Measurements from ENCODE around the gene MYH11.

Gene MYH11

DNA sequence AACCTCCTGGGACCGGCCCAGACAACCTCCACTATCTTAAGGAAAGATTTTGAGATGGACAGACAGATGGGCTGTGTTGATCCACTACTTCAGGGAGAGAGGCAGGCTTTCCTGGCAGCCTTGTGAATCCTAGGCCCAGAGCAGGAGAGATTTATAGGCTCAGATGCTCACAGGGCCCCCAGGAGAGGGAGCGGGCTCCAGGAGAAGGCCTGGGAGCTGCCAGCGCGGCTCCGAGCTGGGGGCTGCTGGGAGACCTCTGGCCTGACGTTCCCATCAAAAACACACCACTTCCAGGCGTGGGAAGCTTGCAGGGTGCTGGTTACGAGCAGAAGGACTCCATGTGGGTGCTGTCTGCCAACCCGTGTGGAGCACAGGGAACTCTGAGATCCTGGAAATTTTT is 53.2 kb downstream of the MYH11 start:
- Histone ChIP-seq H3K27me3 (replicated peaks) (no peaks in the 10 kb centered on the region), H3K27ac (no peak overlapping the region), H3K36me3 (replicated peaks) (no peaks in the 10 kb centered on the region), H3K4me3 (ENCODE audit: low read depth, low read length) (no peak overlapping the region)
- DNase-seq = no peak
- TF ChIP-seq, protein P1, sequence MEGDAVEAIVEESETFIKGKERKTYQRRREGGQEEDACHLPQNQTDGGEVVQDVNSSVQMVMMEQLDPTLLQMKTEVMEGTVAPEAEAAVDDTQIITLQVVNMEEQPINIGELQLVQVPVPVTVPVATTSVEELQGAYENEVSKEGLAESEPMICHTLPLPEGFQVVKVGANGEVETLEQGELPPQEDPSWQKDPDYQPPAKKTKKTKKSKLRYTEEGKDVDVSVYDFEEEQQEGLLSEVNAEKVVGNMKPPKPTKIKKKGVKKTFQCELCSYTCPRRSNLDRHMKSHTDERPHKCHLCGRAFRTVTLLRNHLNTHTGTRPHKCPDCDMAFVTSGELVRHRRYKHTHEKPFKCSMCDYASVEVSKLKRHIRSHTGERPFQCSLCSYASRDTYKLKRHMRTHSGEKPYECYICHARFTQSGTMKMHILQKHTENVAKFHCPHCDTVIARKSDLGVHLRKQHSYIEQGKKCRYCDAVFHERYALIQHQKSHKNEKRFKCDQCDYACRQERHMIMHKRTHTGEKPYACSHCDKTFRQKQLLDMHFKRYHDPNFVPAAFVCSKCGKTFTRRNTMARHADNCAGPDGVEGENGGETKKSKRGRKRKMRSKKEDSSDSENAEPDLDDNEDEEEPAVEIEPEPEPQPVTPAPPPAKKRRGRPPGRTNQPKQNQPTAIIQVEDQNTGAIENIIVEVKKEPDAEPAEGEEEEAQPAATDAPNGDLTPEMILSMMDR (IDR thresholded peaks at IDR 0.05; ENCODE audit: low read depth, low read length, missing control alignments) = no peak
- in situ Hi-C loops (cut with HindIII; ENCODE audit: low pct_ligation_motif_present, low sequenced_read_pairs) = no loop called here

DNA sequence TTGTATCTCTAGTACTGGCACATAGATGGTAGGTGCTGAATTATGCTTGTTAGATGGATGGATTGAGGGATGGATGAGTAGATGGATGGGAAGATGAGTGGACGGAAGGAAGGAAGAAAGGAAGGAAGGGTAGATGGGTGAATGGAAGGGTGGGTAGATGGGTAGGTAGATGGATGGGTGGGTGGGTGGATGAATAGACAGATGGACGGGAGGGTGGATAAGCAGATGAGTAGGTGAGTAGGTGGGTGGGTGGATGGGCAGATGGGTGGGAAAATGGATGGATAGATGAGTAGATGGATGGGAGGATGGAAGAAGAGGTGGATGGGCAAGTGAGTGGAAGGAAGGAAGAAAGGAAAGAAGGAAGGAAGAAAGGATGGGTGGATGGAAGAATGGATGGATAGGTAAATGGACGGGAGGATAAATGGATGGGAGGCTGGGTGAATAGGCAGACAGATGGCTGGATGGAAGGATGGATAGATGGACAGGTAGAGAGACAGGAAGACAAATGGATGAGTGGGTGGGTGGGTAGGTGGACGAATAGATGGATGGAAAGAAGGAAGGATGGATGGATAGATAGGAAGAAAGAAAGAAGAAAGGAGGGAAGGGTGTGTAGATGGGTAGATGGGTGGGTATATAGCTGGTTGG is 56.9 kb downstream of the MYH11 start:
- Histone ChIP-seq H3K36me3 (replicated peaks) (no peaks in the 10 kb centered on the region), H3K4me3 (ENCODE audit: low read depth, low read length) (no peak overlapping the region), H3K27ac (no peak overlapping the region), H3K27me3 (replicated peaks) (peaks cover 2% of the 10 kb centered on the region)
- TF ChIP-seq, protein P1 (IDR thresholded peaks at IDR 0.05; ENCODE audit: low read depth, low read length, missing control alignments) = no peak
- DNase-seq = no peak
- in situ Hi-C loops (cut with HindIII; ENCODE audit: low pct_ligation_motif_present, low sequenced_read_pairs) = no loop called here

DNA sequence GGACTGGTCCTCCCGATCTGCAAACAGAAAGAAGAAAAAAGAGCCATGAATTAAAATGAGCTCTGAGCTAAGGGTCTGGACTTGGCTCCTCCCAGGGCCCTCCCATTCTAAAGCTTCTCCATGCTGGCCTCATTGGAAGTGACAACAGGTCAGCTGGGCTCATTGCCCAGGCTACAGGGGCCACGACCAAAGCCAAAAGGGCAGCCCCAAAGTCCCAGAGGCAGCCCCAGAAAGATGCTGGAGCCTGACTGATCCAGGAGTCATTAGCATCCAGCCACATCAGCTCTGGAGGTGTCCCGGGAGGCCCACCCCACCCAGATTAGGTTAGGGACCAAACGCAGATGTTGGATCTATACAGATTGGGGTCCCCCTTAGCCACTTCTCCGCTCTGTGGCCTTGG is 58.2 kb downstream of the MYH11 start:
- H3K27me3 ChIP-seq (replicated peaks) = peaks cover 2% of the 10 kb centered on the region

DNA sequence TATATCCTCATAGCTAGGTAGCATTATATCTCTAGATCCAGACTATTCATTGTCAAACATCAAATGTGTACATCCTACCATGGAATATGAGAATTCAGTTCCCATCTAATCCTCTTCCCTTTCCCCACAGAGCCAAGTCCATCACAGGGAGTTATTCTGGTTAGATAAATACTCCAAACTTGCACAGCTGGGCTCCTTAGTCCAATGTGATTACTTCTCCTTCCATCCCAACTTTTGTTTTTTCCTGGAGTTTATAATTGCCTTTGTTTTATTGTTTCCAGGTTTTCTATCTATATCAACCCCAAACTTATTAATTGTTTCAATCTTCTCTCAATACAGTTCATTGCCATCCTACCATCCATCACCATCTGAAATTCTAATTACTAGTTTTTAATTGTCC is 59.9 kb downstream of the MYH11 start:
- Histone ChIP-seq H3K27me3 (replicated peaks) (peaks cover 2% of the 10 kb centered on the region), H3K27ac (no peak overlapping the region), H3K36me3 (replicated peaks) (no peaks in the 10 kb centered on the region), H3K4me3 (ENCODE audit: low read depth, low read length) (no peak overlapping the region)
- TF ChIP-seq, protein P1 (IDR thresholded peaks at IDR 0.05; ENCODE audit: low read depth, low read length, missing control alignments) = no peak
- in situ Hi-C loops (cut with HindIII; ENCODE audit: low pct_ligation_motif_present, low sequenced_read_pairs) = no loop called here
- DNase-seq = no peak

More for the DNA sequence above, 58.2 kb downstream of the MYH11 start:
- Histone ChIP-seq H3K36me3 (replicated peaks) (no peaks in the 10 kb centered on the region), H3K4me3 (ENCODE audit: low read depth, low read length) (no peak overlapping the region), H3K27ac (no peak overlapping the region)
- TF ChIP-seq, protein P1 (IDR thresholded peaks at IDR 0.05; ENCODE audit: low read depth, low read length, missing control alignments) = no peak
- in situ Hi-C loops (cut with HindIII; ENCODE audit: low pct_ligation_motif_present, low sequenced_read_pairs) = no loop called here
- DNase-seq = no peak

DNA sequence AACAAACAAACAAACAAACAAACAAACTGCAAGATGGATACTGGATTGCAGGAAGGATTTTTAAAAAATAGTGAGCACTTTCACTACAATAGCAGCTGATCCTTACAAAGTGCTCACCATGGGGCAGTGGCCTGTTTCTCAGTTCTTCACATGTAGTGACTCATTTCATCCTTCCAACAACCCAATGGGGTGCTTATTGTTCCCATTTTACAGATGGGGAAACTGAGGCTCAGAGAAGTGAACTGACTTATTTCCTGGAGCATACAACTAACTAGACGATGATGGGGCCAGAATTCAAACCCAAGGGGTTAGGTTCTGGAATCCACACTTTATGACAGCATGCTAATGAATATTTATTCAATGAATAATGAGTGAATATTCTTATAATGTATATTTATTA is 61.2 kb downstream of the MYH11 start:
- TF ChIP-seq, protein P1 (IDR thresholded peaks at IDR 0.05; ENCODE audit: low read depth, low read length, missing control alignments) = no peak
- Histone ChIP-seq H3K36me3 (replicated peaks) (no peaks in the 10 kb centered on the region), H3K27ac (no peak overlapping the region), H3K4me3 (ENCODE audit: low read depth, low read length) (no peak overlapping the region), H3K27me3 (replicated peaks) (peaks cover 2% of the 10 kb centered on the region)
- in situ Hi-C loops (cut with HindIII; ENCODE audit: low pct_ligation_motif_present, low sequenced_read_pairs) = no loop called here
- no peak for DNase-seq

DNA sequence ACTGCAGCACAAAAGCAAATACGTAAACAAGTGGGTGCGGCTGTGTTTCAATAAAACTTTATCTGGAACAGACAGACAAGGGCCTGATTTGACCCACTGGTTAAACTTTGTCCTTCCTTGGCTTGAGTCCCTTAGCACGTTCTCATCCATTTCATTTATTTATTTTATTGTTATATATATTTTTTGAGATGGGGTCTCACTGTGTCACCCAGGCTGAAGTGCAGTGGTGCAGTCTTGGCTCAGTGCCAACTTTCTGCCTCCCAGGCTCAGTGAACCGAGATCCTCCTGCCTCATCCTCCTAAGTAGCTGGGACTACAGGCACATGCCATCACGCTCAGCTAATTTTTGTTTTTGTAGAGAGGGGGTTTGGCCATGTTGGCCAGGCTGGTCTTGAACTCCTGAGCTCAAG is 64.3 kb downstream of the MYH11 start:
- TF ChIP-seq, protein P1 (IDR thresholded peaks at IDR 0.05; ENCODE audit: low read depth, low read length, missing control alignments) = no peak
- H3K27ac ChIP-seq = no peak overlapping the region
- H3K36me3 ChIP-seq (replicated peaks) = no peaks in the 10 kb centered on the region
- H3K4me3 ChIP-seq (ENCODE audit: low read depth, low read length) = no peak overlapping the region
- no peaks in the 10 kb centered on the region for H3K27me3 ChIP-seq (replicated peaks)
- no peak for DNase-seq
- in situ Hi-C loops (cut with HindIII; ENCODE audit: low pct_ligation_motif_present, low sequenced_read_pairs) = no loop called here
